Endothelial cell of umbilical vein (primary cell): Measurements from ENCODE around the gene CDC14B. TPM values are rescaled to one million over a fixed set of nuclear protein-coding genes. Genes with fewer than 3 reads are reported as not detected.
A peak's percentile ranks its signal among the peaks of the same experiment; 100 is the strongest.

Experiments
- BruUV-seq: library from RNA; stranded (reverse); fragments of 400-500 nt; replicated peaks from 2 replicates; lab custom pipeline; 2021; lab: Mats Ljungman, UMichigan
- CTCF ChIA-PET: fragments of 300-600, 350-600 bp; sonication (Branson Sonifier 250); formaldehyde crosslinking; loops from one replicate; lab custom pipeline; 2021; ENCODE audit warnings: antibody characterized with exemption, inconsistent platforms; lab: Charles Lee
- POLR2A ChIA-PET: fragments of 300-600, 350-600 bp; sonication (Branson Sonifier 250); formaldehyde crosslinking; loops from one replicate; lab custom pipeline; 2021; ENCODE audit warnings: antibody characterized with exemption, inconsistent platforms; lab: Charles Lee
- DNase-seq: peaks from one replicate; pipeline ENCODE4 v3.0.0-alpha.2; 2011; ENCODE audit warnings: low read depth, low spot score
- FAIRE-seq: peaks from 2 replicates; lab custom pipeline; 2011; peaks lifted over from hg19 to GRCh38; lab: Jason Lieb, UNC
- H2AFZ ChIP-seq: 2 replicates; pipeline ENCODE4 v1.6.0; 2012; ENCODE audit warnings: low read depth, low read length, control low read depth, inconsistent platforms
- H3K27ac ChIP-seq: 2 replicates; pipeline ENCODE4 v1.5.1; 2011; ENCODE audit warnings: low read depth, mild to moderate bottlenecking, control low read depth, low read length, moderate library complexity; ENCODE audit not compliant: insufficient read depth
- H3K27me3 ChIP-seq, 2 experiments: 2 replicates each; pipeline versions ENCODE4 v1.6.0 to v1.6.1; 2011; ENCODE audit warnings: low read length in 2 of 2, mixed read lengths in 1 of 2; ENCODE audit not compliant: control insufficient read depth in 2 of 2, insufficient read depth in 2 of 2
- H3K36me3 ChIP-seq, 2 experiments: 2 replicates in 1 of 2; 3 replicates in 1 of 2; pipeline ENCODE4 v1.5.1; 2011; ENCODE audit warnings: low read length in 2 of 2, mild to moderate bottlenecking in 1 of 2, moderate library complexity in 1 of 2; ENCODE audit not compliant: control insufficient read depth in 2 of 2, insufficient read depth in 2 of 2; ENCODE audit errors: extremely low read depth in 1 of 2
- H3K4me1 ChIP-seq: 3 replicates; pipeline ENCODE4 v1.5.1; 2011; ENCODE audit warnings: mild to moderate bottlenecking, low read length; ENCODE audit not compliant: control insufficient read depth, insufficient read depth; ENCODE audit errors: extremely low read depth
- H3K4me2 ChIP-seq: 2 replicates; pipeline ENCODE4 v1.6.1; 2011; ENCODE audit warnings: low read length, control low read depth, mixed read lengths; ENCODE audit not compliant: insufficient read depth
- H3K4me3 ChIP-seq, 3 experiments: fragments of 200-600 bp in 1 of 3; sonication (generic), shearing (Covaris generic) in 1 of 3; replicated peaks in 1 of 3; 2 replicates each; pipeline ENCODE4 v1.5.1; 2011 to 2016; ENCODE audit warnings: control low read depth in 3 of 3, low read length in 3 of 3, mild to moderate bottlenecking in 2 of 3, inconsistent platforms in 1 of 3, low read depth in 1 of 3, moderate library complexity in 1 of 3; ENCODE audit not compliant: insufficient read depth in 1 of 3
- H3K79me2 ChIP-seq: 2 replicates; pipeline ENCODE4 v1.6.0; 2012; ENCODE audit warnings: low read length, inconsistent platforms; ENCODE audit not compliant: control insufficient read depth, insufficient read depth
- H3K9ac ChIP-seq: replicated peaks from 2 replicates; pipeline ENCODE3; 2011; ENCODE audit warnings: low read length, control low read depth; ENCODE audit not compliant: insufficient read depth; ENCODE audit errors: extremely low read depth
- H3K9me1 ChIP-seq: replicated peaks from 3 replicates; pipeline ENCODE4 v1.6.0; 2011; ENCODE audit warnings: mild to moderate bottlenecking, low read length; ENCODE audit not compliant: control insufficient read depth, insufficient read depth; ENCODE audit errors: extremely low read depth
- H3K9me3 ChIP-seq: replicated peaks from 2 replicates; pipeline ENCODE4 v1.5.1; 2012; ENCODE audit warnings: low read length, inconsistent platforms; ENCODE audit not compliant: control insufficient read depth, insufficient read depth
- H4K20me1 ChIP-seq: replicated peaks from 2 replicates; pipeline ENCODE3; 2011; ENCODE audit warnings: mild to moderate bottlenecking, low read length; ENCODE audit not compliant: control insufficient read depth, insufficient read depth; ENCODE audit errors: extremely low read depth
- EZH2 ChIP-seq: IDR thresholded peaks from 2 replicates; pipeline ENCODE4 v1.6.1; 2012; ENCODE audit warnings: borderline replicate concordance, low read depth, mild to moderate bottlenecking, moderate library complexity, low read length, inconsistent platforms; ENCODE audit not compliant: severe bottlenecking
- FOS ChIP-seq: IDR thresholded peaks from 2 replicates; pipeline ENCODE4 v1.6.1; 2011; ENCODE audit warnings: mild to moderate bottlenecking, low read length, moderate library complexity, borderline replicate concordance; ENCODE audit not compliant: insufficient read depth
- GATA2 ChIP-seq: IDR thresholded peaks from 2 replicates; pipeline ENCODE4 v1.7.0; 2011; ENCODE audit warnings: low read depth, mild to moderate bottlenecking, moderate library complexity, mixed read lengths, low read length; ENCODE audit not compliant: insufficient read length, insufficient read depth
- JUN ChIP-seq: IDR thresholded peaks from 2 replicates; pipeline ENCODE4 v1.6.1; 2011; ENCODE audit warnings: borderline replicate concordance, low read depth; ENCODE audit not compliant: insufficient read length, insufficient read depth
- MAX ChIP-seq: IDR thresholded peaks from 2 replicates; pipeline ENCODE4 v1.6.1; 2011; ENCODE audit not compliant: insufficient read depth, insufficient read length
- MYC ChIP-seq: IDR thresholded peaks from one replicate; pipeline ENCODE4 v1.6.1; 2011; ENCODE audit warnings: mild to moderate bottlenecking, low read depth, low read length
- POLR2A ChIP-seq: IDR thresholded peaks from 2 replicates; pipeline ENCODE4 v1.6.1; 2012; ENCODE audit warnings: low read depth, mild to moderate bottlenecking, control low read depth, low read length
- POLR2AphosphoS5 ChIP-seq: IDR thresholded peaks from 2 replicates; pipeline ENCODE4 v1.6.1; 2012; ENCODE audit warnings: low read depth, mild to moderate bottlenecking, control low read depth, low read length, moderate library complexity; ENCODE audit not compliant: insufficient read depth
- dilution Hi-C: fragments of 300-500 bp; cut with MboI; formaldehyde crosslinking; loops from one replicate; pipeline ENCODE4 v1.15.0; 2019; ENCODE audit warnings: low sequenced_read_pairs; ENCODE audit not compliant: extremely low pct_ligation_motif_present
- intact Hi-C: fragments of 100-400 bp; cut with micrococcal nuclease; formaldehyde crosslinking; loops from one replicate; pipeline ENCODE4 v1.10.0; 2022
- polyA plus RNA-seq, 4 experiments: library from polyadenylated mRNA; depleted of rRNA in 3 of 4; stranded (reverse) in 3 of 4; unstranded in 1 of 4; fragments of >200 nt; gene quantifications; 2 replicates each; pipeline versions ENCODE4 v1.2.1 to v1.2.3, GENCODE V29; 2011 to 2012; ENCODE audit warnings: missing spikeins in 1 of 4
- total RNA-seq: library from RNA; stranded (reverse); gene quantifications from 2 replicates; pipeline ENCODE4 v1.2.3, GENCODE V29; 2021
- TF ChIP-seq, protein P1 (sequence below), 2 donors: IDR thresholded peaks; 1 replicate in 1 of 2; 2 replicates in 1 of 2; pipeline ENCODE4 v1.5.1; 2011; ENCODE audit warnings: low read length in 2 of 2, mild to moderate bottlenecking in 2 of 2, moderate library complexity in 2 of 2, control low read depth in 1 of 2, inconsistent platforms in 1 of 2, low read depth in 1 of 2; ENCODE audit not compliant: insufficient read depth in 1 of 2; ENCODE audit errors: extremely low read depth in 1 of 2

The CDC14B gene
- total and polyA plus RNA-seq, 2 donors (not counting 3 experiments of a cell fraction or from before 2014, with no cell fraction given) = 0.39 to 0.93 TPM

DNA sequence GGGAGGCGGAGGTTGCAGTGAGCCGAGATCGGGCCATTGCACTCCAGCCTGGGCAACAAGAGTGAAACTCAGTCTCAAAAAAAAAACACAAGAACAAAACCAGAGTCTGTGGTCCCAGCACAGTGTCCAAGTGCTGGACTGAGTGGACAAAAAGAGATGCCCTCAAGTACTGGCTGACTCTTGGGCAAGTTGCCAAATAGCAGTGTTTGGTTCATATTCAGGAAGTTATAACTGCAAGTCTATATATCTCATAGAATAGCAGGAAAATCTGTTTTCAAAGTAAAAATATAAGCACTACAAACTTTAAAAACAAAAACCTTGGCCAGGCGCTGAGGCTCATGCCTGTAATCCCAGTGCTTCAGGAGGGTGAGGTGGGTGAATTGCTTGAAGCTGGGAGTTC, 162.4 kb downstream of the CDC14B start:
- no TSS peak for BruUV-seq
- H4K20me1 ChIP-seq = no peaks in the 10 kb centered on the region
- no peak overlapping the region for H2AFZ ChIP-seq
- DNase-seq = peak; percentile 66
- no peak overlapping the region for H3K4me3 ChIP-seq
- peaks cover 3% of the 10 kb centered on the region for H3K79me2 ChIP-seq
- H3K4me2 ChIP-seq = no peak overlapping the region
- no peak overlapping the region for H3K27ac ChIP-seq
- H3K9me3 ChIP-seq = no peaks in the 10 kb centered on the region
- intact Hi-C loops = no loop called here
- H3K4me1 ChIP-seq = no peaks in the 10 kb centered on the region
- no peaks in the 10 kb centered on the region for H3K27me3 ChIP-seq
- no peaks in the 10 kb centered on the region for H3K9me1 ChIP-seq
- H3K9ac ChIP-seq = no peak overlapping the region
- dilution Hi-C loops = no loop called here
- FAIRE-seq = no peak
- POLR2A ChIA-PET = no interaction called here
- no peak for TF ChIP-seq MAX
- TF ChIP-seq FOS = no peak
- TF ChIP-seq, protein P1, sequence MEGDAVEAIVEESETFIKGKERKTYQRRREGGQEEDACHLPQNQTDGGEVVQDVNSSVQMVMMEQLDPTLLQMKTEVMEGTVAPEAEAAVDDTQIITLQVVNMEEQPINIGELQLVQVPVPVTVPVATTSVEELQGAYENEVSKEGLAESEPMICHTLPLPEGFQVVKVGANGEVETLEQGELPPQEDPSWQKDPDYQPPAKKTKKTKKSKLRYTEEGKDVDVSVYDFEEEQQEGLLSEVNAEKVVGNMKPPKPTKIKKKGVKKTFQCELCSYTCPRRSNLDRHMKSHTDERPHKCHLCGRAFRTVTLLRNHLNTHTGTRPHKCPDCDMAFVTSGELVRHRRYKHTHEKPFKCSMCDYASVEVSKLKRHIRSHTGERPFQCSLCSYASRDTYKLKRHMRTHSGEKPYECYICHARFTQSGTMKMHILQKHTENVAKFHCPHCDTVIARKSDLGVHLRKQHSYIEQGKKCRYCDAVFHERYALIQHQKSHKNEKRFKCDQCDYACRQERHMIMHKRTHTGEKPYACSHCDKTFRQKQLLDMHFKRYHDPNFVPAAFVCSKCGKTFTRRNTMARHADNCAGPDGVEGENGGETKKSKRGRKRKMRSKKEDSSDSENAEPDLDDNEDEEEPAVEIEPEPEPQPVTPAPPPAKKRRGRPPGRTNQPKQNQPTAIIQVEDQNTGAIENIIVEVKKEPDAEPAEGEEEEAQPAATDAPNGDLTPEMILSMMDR (IDR thresholded peaks at IDR 0.05; ENCODE audit: extremely low read depth in 1 of 2, insufficient read depth in 1 of 2, low read depth in 1 of 2, low read length in 2 of 2) = no peak
- no peak for TF ChIP-seq POLR2A
- no peak for TF ChIP-seq EZH2
- no peak for TF ChIP-seq GATA2
- TF ChIP-seq MYC = no peak
- no peak for TF ChIP-seq POLR2AphosphoS5
- no peak for TF ChIP-seq JUN
- H3K36me3 ChIP-seq = no peaks in the 10 kb centered on the region
- CTCF ChIA-PET = interaction anchor here (0.8 to 0.9 kb wide), 2 partner anchors 225 to 240 kb away, joined by 3 read pairs; no protein-coding TSS in a partner anchor
